ENCODE results near the gene ATXN7. TPM values are rescaled to one million over a fixed set of nuclear protein-coding genes. Genes with fewer than 3 reads are reported as not detected.

ATXN7 gene
- total and polyA plus RNA-seq, 2 donors from 2014 or later: 1.4 to 36.4 TPM

- intact Hi-C loops (cut with DNase I): no loop called here
- Histone ChIP-seq H3K27ac (ENCODE audit: low read depth in 2 of 2, low read length in 2 of 2) (peak overlapping the region; percentile 45 to 83), H3K36me3 (ENCODE audit: control insufficient read depth in 2 of 3, insufficient read depth in 3 of 3, low read length in 3 of 3) (peaks cover 3 to 25% (median 8%) of the 10 kb centered on the region in 3 donors), H3K4me1 (ENCODE audit: control insufficient read depth in 2 of 3, insufficient read depth in 2 of 3, low read depth in 1 of 3, low read length in 3 of 3) (peaks cover 0 to 7% (median 7%) of the 10 kb centered on the region in 3 donors), H3K27me3 (ENCODE audit: control insufficient read depth, insufficient read depth, low read length) (no peaks in the 10 kb centered on the region), H3K9ac (ENCODE audit: low read length in 3 of 3) (peak overlapping the region; percentile 85 to 96 (median 95)), H3K9me3 (ENCODE audit: control insufficient read depth in 2 of 3, insufficient read depth in 1 of 3, low read length in 3 of 3) (no peaks in the 10 kb centered on the region), H3K4me3 (ENCODE audit: low read length in 3 of 3) (peak overlapping the region; percentile 84 to 96 (median 90))
- peak in 2 of 5 donors; percentile 24 to 62 for DNase-seq
- TF ChIP-seq CTCF (IDR thresholded peaks at IDR 0.05; ENCODE audit: borderline replicate concordance, extremely low read depth, insufficient read depth): no peak
- FAIRE-seq: no peak
Observed at GRCh38 chr3:64022451-64023186, 159.0 kb downstream of the ATXN7 start.

- peak within 1 kb of the TSS; percentile 85 to 96 (median 95) for H3K9ac ChIP-seq (ENCODE audit: low read length in 3 of 3)
- H3K4me1 ChIP-seq (ENCODE audit: control insufficient read depth in 2 of 3, insufficient read depth in 2 of 3, low read depth in 1 of 3, low read length in 3 of 3): peaks cover 0 to 7% (median 7%) of the 10 kb centered on the region in 3 donors
- FAIRE-seq: no peak
- peaks cover under 1 to 18% (median 4%) of the 10 kb centered on the region in 3 donors for H3K36me3 ChIP-seq (ENCODE audit: control insufficient read depth in 2 of 3, insufficient read depth in 3 of 3, low read length in 3 of 3)
- peak within 1 kb of the TSS; percentile 45 to 83 for H3K27ac ChIP-seq (ENCODE audit: low read depth in 2 of 2, low read length in 2 of 2)
- H3K27me3 ChIP-seq (ENCODE audit: control insufficient read depth, insufficient read depth, low read length): no peaks in the 10 kb centered on the region
- peak; percentile 97 for TF ChIP-seq CTCF (IDR thresholded peaks at IDR 0.05; ENCODE audit: borderline replicate concordance, extremely low read depth, insufficient read depth)
- no peaks in the 10 kb centered on the region for H3K9me3 ChIP-seq (ENCODE audit: control insufficient read depth in 2 of 3, insufficient read depth in 1 of 3, low read length in 3 of 3)
- DNase-seq: peak; percentile 89 to 96 (median 93)
- intact Hi-C loops (cut with DNase I): no loop called here
- peak within 1 kb of the TSS; percentile 84 to 96 (median 90) for H3K4me3 ChIP-seq (ENCODE audit: low read length in 3 of 3)
Observed at GRCh38 chr3:64023187-64023860, 159.7 kb downstream of the ATXN7 start, which contains the start of gene PSMD6. Gene PSMD6, minus strand, starts transcription at chr3:64023494. Its CDS starts 75 bp downstream, at chr3:64023419.

- intact Hi-C loops (cut with DNase I): no loop called here
- Histone ChIP-seq H3K4me1 (ENCODE audit: control insufficient read depth in 2 of 3, insufficient read depth in 2 of 3, low read depth in 1 of 3, low read length in 3 of 3) (peaks cover 0 to 7% (median 7%) of the 10 kb centered on the region in 3 donors), H3K36me3 (ENCODE audit: control insufficient read depth in 2 of 3, insufficient read depth in 3 of 3, low read length in 3 of 3) (peaks cover 0 to 13% (median 3%) of the 10 kb centered on the region in 3 donors), H3K27me3 (ENCODE audit: control insufficient read depth, insufficient read depth, low read length) (no peaks in the 10 kb centered on the region), H3K27ac (ENCODE audit: low read depth in 2 of 2, low read length in 2 of 2) (peak overlapping the region in 1 of 2 donors; percentile 53), H3K4me3 (ENCODE audit: low read length in 3 of 3) (peak overlapping the region; percentile 32 to 96 (median 90)), H3K9me3 (ENCODE audit: control insufficient read depth in 2 of 3, insufficient read depth in 1 of 3, low read length in 3 of 3) (no peaks in the 10 kb centered on the region), H3K9ac (ENCODE audit: low read length in 3 of 3) (peak overlapping the region in 1 of 3 donors; percentile 95)
- no peak for TF ChIP-seq CTCF (IDR thresholded peaks at IDR 0.05; ENCODE audit: borderline replicate concordance, extremely low read depth, insufficient read depth)
- FAIRE-seq (no peak), DNase-seq (no peak)
Observed at GRCh38 chr3:64023861-64024223, 160.2 kb downstream of the ATXN7 start.

Data from kidney (tissue), 14 donors.